ENCODE data around the gene HSPA12A. TPM values are rescaled to one million over a fixed set of nuclear protein-coding genes. Genes with fewer than 3 reads are reported as not detected.

HSPA12A gene
- total and polyA plus RNA-seq, 2 of the 13 experiments (the other 11 are each of a cell fraction or from before 2014, with no cell fraction given): 6.4 to 13.6 TPM

- TF ChIP-seq HNF1B (CRISPR knock-in tag; IDR thresholded peaks at IDR 0.05) (peak; percentile 63; the same call in 1 of the 2 replicates), GLMP (CRISPR knock-in tag; IDR thresholded peaks at IDR 0.05; ENCODE audit: borderline replicate concordance) (no peak), ZNF232 (CRISPR knock-in tag; IDR thresholded peaks at IDR 0.05; ENCODE audit: borderline replicate concordance) (no peak), HNF1A (IDR thresholded peaks at IDR 0.05; ENCODE audit: low read depth) (no peak), HNF1A (CRISPR knock-in tag; IDR thresholded peaks at IDR 0.05; ENCODE audit: borderline replicate concordance) (0 out of 2 replicates have a peak, but pooled peaks have one; percentile 45), ATF7-NPFF (CRISPR knock-in tag; IDR thresholded peaks at IDR 0.05; ENCODE audit: low read depth) (peak; percentile 40; the same call in 1 of the 2 replicates), ZNF160 (CRISPR knock-in tag; IDR thresholded peaks at IDR 0.05) (no peak), HINFP (CRISPR knock-in tag; IDR thresholded peaks at IDR 0.05; ENCODE audit: low read depth) (no peak), ZNF546 (CRISPR knock-in tag; conservative IDR thresholded peaks at IDR 0.05) (no peak), MIER3 (CRISPR knock-in tag; IDR thresholded peaks at IDR 0.05; ENCODE audit: borderline replicate concordance) (peak; percentile 60; the same call in 1 of the 2 replicates), ZNF30 (CRISPR knock-in tag; IDR thresholded peaks at IDR 0.05) (no peak), ZSCAN29 (CRISPR knock-in tag; conservative IDR thresholded peaks at IDR 0.05) (0 out of 2 replicates have a peak, but pooled peaks have one; percentile 52), MXI1 (IDR thresholded peaks at IDR 0.05; ENCODE audit: borderline replicate concordance, low read depth, low read length) (peak; percentile 22; the same call in 1 of the 3 replicates), AGO1 (IDR thresholded peaks at IDR 0.05; ENCODE audit: low read depth, low read length, poor library complexity, severe bottlenecking) (no peak), HNF4A (CRISPR knock-in tag; IDR thresholded peaks at IDR 0.05) (peak; percentile 96)
Measured at GRCh38 chr10:116694243-116694926, 48.0 kb downstream of the HSPA12A start (continued).
